DMS79 treated with DMSO at 0.1 percent for 48 hours (cell line): ENCODE measurements around the gene RBM6.
"Not testable (repeated sequence)": the region's sequence is repeated elsewhere in the genome, so short reads cannot be mapped to it uniquely, and the experiment has no call there.

ENCODE experiments used
- DNase-seq: peaks from one replicate; lab custom pipeline; 2025; lab: John Stamatoyannopoulos, UW

The RBM6 gene

DNA sequence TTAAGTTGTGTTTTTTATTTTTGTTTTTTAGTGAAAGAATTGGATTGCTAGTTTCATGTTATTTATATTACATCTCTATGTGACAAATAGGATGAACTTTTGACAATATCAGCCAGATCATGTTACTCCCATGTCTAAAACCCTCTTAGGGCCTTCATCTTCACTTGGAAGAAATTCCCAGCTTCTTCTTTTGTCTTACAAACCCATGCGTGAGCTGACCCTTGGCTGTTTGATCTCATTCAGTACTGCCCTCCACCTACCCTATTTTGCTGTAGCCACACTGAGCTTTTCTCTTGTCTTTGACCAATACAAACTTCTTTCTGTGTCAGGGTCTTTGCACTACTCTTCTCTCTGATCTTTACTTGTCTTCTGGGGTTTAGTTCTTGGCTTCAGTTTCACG is 37.0 kb downstream of the RBM6 start:
- no peak for DNase-seq

DNA sequence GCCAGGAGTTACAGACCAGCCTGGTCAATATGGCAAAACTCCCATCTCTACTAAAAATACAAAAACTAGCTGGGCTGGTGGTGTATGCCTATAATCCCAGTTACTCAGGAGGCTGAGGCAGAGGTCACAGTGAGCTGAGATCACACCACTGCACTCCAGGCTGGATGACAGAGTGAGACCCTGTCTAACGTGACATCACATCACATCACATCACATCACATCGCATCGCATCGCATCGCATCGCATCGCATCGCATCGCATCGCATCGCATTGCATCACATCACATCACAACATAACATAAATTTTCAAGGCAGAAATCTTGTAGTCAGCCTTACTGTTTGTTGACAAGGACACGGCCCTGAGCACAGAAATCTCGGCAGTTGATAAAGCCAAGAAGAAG is 44.4 kb downstream of the RBM6 start:
- no peak for DNase-seq

DNA sequence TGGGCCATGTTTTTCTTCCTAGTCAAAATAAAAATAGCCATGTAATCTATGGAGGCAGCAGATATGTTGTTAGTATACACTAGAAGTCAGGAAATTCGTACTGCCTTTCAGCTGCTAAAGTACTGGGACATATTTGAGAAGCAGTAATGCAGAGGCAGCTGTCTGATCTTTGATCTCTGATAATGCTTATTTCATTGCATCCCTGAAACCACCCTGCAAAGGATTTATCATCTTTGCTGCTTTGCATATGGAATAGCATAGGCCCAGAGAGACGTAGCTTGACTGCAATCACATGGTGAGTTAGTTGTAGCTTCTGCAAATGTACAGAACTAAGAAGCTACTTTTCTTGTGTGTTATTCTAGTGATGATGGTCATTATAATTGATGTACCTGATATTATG is 52.4 kb downstream of the RBM6 start:
- DNase-seq, result no peak

DNA sequence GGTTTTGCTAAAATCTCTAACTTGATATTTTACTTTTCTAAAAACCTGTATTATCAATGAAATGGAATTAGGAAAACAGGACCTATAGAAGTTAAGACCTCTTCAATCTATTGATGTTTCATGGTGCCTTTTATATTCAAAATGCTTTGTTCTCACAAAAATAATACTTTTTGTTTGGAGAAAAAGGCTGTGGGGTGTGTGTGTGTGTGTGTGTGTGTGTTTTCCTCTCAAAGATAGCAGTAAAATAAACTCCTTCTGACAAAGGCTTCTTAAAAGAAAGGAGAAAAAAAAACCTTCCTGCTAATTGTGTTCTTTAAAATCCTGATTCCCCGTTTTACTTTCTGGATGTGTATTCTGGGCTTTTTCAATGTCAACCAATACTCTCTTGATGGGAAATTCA is 54.5 kb downstream of the RBM6 start:
- DNase-seq, result no peak

DNA sequence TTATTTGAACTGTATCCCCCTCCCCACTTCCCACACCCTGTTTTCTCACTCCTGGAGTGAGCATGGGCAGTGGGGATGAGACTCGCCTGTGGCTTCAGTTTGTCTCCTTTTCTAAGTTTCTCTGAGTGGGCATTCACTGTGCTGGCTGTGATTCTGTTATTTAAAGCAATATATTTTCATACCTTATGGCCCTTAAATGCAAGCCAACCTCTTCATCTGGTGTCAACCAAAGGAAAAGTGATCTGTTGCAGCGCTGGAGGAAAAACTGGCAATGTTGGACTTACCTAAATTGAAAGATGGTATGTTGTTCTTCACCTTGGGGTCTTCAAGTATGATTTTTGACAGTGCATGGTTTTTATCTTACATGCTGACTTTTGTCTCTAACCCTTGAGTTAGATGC is 56.1 kb downstream of the RBM6 start:
- no peak for DNase-seq

DNA sequence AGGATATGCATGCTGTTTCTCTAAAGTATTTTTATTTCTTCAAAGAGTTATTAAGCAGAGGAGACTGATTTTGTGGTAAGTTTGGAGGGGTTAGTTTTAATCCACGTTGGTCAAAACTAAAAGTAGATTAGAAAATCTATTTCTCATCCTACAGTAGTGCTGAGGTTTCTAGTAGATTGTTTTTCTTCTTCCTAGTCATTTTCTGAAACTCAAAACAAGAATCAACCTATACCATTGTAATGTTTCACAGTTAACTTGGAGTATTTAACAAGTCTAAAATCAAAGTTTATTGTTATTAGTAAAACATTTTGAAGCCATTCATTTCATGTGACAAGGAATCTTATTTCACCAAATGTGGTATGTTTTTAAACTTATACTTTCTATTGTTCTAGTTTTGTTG is 57.9 kb downstream of the RBM6 start:
- no peak for DNase-seq

DNA sequence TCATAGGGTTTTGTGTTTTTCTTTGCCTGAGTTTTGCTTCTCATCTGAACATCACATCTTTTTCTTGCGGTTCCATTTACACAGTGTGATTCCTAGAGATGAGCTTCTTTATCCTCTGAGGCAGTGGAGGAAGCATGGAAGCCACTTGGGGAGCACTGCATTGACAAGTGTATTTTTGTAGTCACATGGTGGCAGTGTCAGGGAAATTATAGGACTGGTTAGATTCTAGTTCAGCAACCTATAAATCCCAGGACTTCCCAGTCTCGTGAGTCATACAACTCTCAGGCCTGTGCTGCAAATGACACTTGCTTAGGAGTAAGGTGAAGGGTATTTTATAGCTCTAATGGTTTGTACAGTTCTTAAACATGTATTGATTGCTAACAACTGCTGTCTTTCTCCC is 58.4 kb downstream of the RBM6 start:
- DNase-seq, result no peak

DNA sequence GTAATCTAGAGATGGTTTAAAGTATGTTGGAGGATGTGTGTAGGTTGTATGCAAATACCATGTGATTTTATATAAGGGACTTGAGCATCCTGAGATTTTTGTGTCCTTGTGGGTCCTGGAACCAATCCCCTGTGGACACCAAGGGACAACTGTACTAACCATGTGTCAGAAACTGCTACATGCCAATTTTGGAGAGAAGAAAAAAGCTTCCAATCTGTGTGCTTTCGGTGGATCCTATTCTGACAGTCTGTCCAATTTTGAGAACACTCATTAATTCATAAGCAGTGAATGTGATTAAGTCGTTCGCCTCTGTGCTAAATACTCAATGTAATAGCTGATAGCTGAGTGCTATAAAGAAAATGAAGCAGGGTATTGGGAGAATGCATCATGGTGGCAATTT is 61.6 kb downstream of the RBM6 start:
- DNase-seq, result no peak

DNA sequence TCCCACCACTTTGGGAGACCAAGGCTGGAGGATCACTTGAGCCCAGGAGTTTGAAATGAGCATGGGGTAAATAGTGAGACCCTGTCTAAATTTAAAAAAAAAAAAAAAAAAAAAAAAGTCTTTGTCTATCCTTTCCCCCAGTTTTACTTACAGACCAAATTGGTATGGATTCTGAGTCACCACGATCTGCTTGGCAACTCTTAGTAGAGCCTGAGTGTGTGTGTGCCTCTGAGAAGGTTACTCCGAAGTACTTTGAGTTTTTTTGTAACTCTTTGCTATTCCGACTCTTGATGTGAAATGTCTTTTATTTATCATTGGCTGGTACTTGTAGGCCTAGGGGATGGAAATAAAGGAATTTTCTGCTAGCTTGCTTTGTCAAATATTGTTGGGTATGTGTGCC is 63.3 kb downstream of the RBM6 start:
- no peak for DNase-seq

DNA sequence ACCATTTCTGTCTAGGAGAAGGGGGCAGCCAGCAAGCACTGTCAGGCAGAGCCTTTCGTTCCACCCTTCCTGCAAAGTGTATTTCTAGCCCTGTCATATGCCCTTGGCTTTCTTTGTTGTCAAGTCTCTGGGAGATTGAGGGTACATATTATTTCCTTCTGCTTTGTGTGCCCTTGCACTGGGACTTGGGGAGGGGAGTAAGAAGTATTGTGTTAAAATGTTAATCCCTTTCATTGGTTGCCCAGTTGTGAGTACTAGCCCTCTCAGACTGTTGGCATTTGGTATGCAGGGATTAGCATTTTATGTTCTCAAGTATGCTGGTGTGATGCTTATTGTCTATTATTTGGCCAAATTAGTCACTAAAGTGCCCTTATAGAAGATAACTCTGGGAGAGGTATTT is 63.9 kb downstream of the RBM6 start:
- DNase-seq, result no peak

DNA sequence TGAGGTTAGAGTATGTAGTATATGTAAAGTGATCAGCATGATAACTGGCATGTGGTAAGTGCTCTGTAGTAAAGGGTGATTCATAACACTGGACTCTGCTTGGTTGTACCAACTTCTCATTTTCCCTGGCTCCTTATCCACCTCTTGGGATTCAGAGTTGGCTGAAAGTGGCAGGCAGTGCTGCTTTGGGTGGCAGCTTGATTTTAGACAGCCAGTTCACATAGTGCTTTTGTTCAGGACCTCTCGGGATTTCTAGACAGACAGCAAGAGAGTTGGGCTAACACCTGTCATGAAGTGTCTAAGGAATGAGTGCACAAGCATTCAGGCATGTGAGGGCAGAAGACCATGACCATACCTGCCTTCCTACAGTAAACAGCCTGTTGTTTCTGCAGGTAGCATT is 69.0 kb downstream of the RBM6 start:
- DNase-seq, result peak; percentile 33

DNA sequence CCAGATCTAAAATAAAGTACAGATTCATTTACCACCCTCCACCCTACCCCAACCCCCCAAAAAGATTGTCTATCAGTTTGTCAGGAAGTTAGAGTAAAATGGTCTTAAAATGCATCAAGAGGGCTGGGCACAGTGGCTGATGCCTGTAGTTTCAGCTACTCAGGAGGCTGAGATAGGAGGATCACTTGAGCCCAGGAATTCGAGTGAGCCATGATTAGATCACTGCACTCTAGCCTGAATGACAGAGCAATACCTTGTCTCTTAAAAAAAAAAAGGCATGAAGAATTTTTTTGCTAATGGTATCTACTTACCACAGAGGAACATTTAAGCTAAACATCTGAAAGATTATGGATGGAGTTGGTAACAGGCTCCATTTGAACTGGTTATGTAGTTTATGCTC is 71.0 kb downstream of the RBM6 start:
- no peak for DNase-seq

DNA sequence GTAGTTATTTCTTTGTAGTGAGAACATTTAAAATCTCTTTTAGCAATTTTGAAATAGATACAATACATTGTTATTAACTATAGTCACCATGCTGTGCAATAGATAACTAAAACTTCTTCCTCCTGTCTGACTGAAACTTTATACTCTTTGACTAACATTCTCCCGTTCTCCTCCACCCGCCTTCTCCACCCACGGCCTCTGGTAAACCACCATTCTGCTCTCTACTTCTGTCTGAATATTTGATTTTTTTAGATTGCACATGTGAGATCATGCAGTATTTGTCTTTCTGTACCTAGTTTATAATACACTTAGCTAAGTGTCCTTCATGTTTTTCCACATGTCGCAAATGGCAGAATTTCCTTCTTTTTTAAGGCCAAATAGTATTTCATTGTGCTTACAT is 76.0 kb downstream of the RBM6 start:
- DNase-seq, result no peak

DNA sequence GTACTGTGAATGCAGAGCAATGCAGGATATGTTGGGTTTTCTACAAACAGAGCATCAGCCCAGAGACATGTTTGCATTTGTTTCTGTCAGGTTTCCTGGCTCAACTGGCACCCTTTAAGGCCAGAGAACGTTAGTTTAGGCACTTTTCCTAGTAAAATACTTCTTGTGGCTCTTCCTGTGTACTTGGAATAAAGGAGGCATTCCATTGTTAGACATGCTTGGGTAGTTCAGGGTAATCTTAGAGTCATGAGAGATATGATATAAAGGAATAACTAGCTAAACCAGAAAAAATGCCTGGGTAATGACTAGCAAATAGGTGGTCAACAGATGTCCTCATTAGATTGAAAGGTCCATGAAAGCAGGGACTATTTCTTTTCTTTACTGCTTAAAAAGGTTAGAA is 88.4 kb downstream of the RBM6 start:
- DNase-seq, result no peak

DNA sequence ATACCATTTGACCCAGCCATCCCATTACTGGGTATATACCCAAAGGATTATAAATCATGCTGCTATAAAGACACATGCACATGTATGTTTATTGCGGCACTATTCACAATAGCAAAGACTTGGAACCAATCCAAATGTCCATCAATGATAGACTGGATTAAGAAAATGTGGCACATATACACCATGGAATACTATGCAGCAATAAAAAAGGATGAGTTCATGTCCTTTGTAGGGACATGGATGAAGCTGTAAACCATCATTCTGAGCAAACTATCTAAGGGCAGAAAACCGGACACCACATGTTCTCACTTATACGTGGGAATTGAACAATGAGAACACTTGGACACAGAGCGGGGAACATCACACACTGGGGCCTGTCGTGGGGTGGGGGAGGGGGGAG is 91.3 kb downstream of the RBM6 start:
- DNase-seq, result not testable (repeated sequence)

DNA sequence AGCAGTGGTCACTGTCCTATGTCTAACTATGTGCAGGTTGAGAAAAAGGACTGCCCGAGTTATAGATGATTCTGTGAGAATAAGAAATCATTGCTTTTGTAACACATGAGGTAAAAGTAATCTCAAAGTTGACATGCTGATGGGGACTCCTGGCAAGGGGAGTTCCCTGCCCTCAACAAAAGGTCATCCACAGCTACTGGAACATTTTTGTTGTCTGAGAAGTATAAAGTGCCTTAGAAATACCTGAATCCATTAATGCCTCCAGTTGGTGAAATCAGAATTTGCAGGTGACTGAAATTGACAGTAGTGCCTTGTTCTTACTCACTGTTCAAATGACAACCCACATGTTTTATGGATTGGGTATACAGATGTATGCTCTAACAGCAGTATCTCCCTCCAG is 105.0 kb downstream of the RBM6 start:
- no peak for DNase-seq

DNA sequence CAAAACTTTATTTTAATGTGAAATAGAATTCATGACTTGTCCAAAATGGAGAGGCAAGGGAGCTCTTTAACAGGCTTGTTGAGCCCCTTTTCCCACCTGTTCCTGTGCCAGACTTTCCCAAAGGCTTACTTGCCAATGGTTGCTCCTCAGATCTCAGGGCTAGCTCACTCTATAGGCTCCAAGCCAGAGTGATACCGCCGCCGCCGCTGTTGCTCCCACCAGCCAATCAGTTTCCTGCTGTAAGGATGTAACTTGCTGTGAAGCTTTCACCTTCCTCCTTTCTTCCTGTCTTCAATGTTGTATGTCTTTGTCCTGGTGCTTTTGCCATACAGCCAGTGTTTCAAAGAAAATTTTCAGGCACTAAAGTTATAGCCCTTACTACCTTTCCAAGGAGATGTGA is 107.5 kb downstream of the RBM6 start:
- no peak for DNase-seq

DNA sequence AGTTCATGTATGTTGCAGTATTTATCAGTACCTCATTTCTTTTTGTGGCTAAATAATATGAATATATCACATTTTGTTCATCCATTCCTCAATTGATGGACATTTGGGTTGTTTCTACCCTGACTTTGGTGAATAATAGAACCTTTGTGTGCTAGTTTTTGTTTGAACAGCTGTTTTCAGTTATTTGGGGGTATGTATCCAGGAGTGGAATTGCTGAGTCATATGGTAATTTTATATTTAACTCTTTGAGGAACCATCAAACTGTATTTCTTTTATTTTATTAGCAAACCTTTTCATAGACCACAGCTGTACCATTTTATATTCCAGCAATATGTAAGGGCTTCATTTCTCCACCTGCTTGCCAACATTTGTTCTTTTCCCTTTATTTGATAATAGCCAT is 110.4 kb downstream of the RBM6 start:
- no peak for DNase-seq

DNA sequence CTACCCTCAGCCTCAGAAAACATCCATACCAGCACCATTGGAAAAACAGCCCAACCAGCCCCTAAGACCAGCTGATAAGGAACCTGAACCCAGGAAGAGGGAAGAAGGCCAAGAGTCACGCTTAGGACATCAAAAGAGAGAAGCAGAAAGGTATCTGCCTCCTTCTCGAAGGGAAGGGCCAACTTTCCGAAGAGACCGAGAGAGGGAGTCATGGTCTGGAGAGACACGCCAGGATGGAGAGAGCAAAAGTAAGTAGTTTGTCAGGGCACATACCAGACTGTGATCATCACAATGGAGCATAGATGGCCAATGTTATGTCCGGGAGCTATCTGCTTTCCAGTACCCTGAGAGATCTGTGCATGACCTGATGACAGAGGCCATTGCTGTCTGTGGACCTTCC is 117.8 kb downstream of the RBM6 start:
- DNase-seq, result no peak

DNA sequence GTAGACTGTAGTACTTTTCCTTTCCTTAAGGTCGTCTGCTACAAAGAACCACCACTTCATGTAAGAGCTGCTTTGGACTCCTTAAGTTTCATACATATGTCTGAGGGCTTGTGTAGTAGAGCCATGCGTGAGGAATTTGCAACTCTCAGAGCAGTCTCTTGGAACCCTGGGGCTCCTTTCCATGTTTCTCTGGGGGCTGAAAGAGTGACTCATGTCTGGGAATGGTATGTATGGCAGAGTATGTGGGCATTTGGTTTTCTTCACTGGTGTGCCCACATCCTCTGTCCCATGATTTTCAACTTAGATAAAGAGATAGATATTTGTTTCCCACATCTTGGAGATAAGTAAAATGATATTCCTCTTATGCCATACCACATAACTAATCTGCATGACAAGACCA is 128.2 kb downstream of the RBM6 start:
- no peak for DNase-seq

DNA sequence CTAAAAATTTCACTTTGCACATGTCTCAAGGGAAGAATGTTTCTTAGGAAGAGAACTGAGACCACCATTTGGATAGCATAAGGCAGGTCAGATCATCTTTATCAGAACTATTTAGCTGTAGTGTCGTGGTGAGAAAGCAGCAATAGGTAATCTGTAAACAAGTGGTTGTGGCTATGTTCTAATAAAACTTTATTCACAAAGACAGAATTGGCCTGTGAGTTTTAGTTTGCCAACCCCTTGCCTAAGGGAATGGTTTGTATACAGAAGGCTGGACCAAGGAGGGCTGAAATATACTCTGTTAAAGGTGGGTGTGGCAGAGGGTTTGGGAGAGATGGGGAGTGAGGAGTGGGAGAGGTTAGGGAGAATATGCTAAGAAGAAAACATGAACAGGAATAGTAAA is 138.1 kb downstream of the RBM6 start:
- DNase-seq, result no peak

DNA sequence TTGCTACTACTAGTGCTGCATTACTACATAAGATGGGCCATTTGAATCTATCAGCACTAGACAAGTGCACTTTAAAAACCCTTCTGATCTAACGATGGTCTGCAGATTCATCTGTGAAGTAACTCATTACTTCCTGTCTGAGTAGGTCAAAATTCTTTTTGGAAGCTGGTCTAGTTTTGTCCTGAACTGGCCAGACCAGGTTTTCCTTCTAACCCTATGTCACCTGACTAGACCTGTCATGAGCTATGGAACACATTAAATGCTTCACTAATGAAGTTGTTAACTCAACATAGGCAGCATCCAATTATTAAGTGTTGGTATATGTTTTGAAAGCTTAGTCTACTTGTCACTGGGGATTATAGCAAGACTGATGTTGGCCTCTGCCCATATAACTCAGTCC is 138.7 kb downstream of the RBM6 start:
- peak; percentile 25 for DNase-seq

DNA sequence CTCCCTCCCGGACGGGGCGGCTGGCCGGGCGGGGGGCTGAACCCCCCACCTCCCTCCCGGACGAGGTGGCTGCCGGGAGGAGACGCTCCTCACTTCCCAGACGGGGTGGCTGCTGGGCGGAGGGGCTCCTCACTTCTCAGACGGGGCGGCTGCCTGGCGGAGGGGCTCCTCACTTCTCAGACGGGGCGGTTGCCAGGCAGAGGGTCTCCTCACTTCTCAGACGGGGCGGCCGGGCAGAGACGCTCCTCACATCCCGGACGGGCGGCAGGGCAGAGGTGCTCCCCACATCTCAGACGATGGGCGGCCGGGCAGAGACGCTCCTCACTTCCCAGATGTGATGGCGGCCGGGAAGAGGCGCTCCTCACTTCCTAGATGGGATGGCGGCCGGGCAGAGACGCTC is 145.0 kb downstream of the RBM6 start:
- DNase-seq, result not testable (repeated sequence)

DNA sequence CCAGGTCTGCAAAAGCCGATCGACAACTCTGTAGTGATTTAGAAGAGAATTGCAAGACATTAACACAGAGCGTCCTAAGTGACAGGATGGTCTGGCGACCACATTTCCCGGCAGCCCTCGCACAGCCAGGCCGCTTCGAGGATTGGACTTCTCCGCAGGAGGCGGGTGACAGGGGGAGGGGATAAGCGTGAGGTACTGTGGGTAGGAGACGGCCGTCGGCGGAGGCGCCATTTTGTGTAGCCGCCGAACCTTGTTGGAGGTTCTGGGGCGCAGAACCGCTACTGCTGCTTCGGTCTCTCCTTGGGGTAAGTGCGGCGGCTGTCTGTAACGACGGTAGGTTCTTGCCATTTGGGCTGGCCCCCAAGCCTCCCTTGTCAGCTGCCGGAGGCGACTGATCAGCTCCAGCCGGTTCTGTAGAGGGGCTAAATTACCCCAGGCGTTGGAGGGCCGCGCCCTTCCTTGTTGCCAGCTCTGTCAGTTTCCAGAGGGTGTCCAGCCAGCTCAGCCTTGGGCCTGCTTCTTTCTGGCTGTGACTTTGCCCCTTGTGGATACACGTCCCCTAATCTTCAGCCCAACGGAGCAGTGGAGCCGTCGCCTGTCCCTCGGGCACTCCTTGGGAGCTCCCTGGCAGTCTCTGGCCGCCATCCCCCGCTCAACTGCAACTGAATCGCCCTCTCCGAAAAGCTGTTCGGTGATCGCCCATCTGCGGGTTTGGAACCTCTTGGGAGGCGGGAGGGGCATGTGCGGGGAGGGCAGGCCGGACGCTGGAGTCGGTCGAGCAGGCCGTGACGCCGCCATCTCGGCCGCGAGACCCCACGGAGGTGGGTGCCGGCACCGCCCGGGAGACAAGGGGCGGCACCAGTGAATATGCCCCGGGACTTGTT is 149.0 kb downstream of the RBM6 start, which contains the start of gene RBM5:
Gene RBM5, plus strand, starts transcription at position 195 of the 884 bp plus-strand sequence. CDS start 1,516 bp downstream, outside the sequence.
- peak; percentile 66 for DNase-seq
